NCI-H1092 (cell line): ENCODE data around the gene CXCL6.

Source experiments
- DNase-seq: peaks from one replicate; lab custom pipeline; 2025; lab: John Stamatoyannopoulos, UW

The CXCL6 gene

GRCh38 chr4:73836373-73837279 lies at the start of gene CXCL6:
TSS of gene CXCL6 (plus strand) at chr4:73836678. CDS start at chr4:73836751, 73 bp downstream.
- DNase-seq = no peak

DNA sequence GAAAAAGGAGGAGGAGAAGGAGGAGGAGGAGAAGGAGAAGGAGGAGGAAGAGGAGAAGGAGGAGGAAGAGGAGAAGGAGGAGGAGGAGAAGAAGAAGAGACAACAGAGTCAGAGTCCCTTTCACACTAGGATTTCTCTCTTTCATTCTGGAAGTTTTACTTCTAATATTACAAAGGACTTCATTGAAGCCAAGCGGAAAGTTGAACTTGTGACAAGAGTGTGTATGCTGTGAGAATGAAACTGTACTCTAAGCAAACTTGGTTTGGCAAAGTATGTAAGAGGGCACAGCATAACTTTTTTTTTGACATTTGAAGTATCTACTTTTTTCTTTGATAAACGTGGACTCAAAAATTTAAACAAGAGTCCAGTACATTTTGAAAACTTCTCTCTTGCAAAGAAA lies 48.1 kb upstream of the CXCL6 start:
- DNase-seq = no peak

- no peak for DNase-seq
Observed at GRCh38 chr4:73798842-73799241, 37.6 kb upstream of the CXCL6 start.

DNA sequence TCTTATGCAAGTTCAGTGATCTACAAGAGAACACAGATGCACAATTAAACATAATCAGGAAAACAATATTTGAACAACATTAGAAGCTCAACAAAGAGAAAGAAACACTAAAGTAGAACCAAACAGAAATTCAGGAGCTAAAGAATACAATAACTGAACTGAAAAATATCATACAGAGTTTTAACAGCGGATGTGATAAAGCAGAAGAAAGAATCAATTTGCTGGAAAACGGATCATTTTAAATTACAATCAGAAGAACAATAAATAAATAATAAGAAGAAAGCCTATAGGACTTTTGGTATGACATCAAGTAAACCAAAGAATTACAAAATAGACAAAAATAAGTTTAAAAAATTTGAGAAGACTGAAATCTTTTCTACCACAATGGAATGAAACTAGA lies 36.3 kb upstream of the CXCL6 start:
- DNase-seq = no peak

DNA sequence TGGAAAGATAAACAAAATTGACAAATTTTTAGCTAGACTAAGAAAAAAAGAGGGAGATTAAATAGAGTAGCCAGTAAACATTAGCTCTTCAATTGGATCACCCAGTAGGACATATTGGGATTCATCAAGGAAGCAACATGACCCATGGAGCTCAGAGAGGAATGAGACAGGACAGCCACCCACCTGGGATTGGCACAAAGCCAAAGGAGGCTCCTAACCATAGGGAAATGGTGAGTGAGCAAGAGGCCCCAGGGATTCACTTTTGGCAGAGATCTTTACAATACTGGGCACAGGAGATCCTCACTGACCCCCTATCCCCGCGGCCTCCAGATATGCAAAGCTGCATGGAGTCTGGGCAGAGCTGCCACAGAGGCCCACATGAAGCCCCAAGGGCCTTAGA lies 34.8 kb upstream of the CXCL6 start:
- DNase-seq = no peak

DNA sequence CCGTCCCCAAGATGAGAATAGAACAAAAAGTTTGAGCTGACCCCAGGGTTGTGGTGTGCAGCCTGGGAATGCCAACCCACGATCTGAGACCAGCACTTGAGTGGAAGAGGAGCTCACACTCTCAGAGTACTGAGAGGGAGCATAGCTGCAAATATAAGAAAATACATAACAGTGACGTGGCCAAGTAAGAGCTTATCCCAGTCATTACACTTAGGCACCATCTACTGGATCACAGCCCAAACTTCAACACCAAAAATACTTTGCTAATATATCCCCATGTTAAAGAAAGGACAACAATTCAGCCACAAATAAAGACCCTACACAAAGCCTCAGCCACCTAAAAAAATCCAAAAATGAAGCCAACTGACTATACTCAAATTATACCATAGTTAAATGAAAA lies 33.3 kb upstream of the CXCL6 start:
- DNase-seq = no peak

GRCh38 chr4:73810191-73810590 lies 26.3 kb upstream of the CXCL6 start:
- no peak for DNase-seq

- DNase-seq = no peak
Observed at GRCh38 chr4:73811841-73812240, 24.6 kb upstream of the CXCL6 start.

DNA sequence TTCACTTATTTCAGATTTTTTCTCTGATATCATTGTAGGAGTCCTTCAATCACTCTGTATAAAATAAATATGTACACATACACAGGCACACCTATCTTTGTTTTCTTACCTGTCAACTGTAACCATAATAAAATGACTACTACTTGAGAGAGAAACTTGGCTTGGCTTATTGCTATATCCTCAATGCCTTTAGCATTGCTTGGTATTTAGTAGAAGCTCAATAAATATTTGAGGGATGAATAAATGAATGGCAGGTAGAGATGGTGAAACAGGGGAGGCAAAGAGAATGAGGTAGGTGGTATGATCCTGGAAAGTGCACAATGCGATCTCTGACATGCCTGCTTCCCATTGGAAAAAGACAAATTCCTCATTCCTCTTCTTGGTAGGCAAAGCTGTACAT lies 21.8 kb upstream of the CXCL6 start:
- no peak for DNase-seq

- no peak for DNase-seq
Observed at GRCh38 chr4:73815145-73815544, 21.3 kb upstream of the CXCL6 start.

DNA sequence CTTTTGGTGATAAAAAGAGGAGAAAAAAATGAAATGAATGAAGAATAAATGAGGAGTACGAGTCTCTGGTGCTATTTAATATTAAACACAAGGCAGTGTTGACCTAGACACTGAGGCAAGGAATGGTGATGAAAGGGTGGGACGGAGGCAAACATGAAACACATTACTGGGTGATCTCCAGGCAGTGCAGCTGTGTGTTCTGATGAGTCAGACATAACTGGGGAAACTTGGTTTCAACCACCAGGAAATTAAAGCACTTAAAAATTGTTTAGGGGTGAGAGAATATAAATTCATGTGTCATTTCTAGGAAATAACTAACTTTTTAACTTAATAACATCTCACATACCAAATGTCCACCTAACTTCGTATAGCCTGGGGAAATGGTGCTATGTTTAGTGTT lies 19.7 kb upstream of the CXCL6 start:
- DNase-seq = no peak

- DNase-seq = no peak
Observed at GRCh38 chr4:73817341-73817740, 19.1 kb upstream of the CXCL6 start.

GRCh38 chr4:73821325-73821724 lies 15.2 kb upstream of the CXCL6 start:
- no peak for DNase-seq

DNA sequence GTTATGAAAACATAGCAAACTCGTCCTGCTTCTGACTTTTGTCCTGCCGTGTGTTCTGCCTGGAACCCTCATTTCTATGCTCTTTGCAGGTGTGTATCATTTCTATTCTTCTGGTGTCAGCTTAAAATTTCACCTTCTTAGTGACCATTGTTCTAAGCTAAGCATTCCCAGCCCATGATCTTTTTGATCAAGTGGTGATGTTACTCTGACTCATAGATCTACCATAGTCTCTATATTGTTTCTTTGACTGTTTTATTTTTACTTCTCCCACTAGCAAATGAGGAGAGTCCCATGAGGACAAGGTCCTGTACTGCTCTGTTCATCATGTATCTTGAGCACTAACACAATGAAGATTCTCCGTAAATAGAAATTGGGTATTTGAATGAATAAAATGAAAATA lies 14.1 kb upstream of the CXCL6 start:
- no peak for DNase-seq

- DNase-seq = no peak
Observed at GRCh38 chr4:73822812-73823504, 13.5 kb upstream of the CXCL6 start.

GRCh38 chr4:73823760-73824159 lies 12.7 kb upstream of the CXCL6 start:
- DNase-seq = no peak

DNA sequence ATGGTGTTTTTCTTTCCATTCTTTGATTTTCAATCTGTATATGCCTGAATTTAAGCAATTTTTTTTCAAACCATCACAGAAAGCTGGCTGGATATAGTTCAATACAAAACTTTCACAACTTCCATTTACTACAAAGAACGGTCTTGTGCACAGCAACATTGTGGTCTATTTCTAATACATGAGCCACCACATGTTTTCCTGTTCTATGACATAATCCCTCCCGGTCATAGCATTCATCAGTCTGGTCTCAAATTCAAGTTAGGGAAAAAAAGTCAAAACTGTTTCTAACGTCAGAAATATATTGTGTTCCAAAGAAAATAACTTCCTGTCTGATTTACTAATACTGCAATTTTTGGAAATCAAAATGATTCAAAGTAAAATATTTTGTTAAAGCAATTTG lies 7.5 kb upstream of the CXCL6 start:
- no peak for DNase-seq

DNA sequence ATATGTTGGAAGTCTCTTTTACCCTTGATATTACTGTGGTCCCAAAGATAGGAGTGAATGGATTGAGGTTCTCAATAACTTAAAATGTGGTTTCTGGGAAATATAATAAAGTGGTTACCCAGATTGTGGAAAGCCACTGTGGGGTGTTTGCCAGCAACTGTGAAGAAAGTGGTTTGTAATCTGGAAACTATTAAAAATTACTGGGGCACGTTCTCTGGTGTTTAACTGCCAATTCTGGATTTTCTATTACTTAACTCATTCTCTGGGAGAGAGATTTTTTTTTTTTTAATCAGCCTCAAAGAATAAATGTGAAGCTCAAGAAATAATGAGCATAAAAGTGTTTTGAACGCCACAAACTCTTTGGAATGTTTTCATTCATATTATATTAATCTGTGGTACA lies 4.9 kb upstream of the CXCL6 start:
- no peak for DNase-seq

DNA sequence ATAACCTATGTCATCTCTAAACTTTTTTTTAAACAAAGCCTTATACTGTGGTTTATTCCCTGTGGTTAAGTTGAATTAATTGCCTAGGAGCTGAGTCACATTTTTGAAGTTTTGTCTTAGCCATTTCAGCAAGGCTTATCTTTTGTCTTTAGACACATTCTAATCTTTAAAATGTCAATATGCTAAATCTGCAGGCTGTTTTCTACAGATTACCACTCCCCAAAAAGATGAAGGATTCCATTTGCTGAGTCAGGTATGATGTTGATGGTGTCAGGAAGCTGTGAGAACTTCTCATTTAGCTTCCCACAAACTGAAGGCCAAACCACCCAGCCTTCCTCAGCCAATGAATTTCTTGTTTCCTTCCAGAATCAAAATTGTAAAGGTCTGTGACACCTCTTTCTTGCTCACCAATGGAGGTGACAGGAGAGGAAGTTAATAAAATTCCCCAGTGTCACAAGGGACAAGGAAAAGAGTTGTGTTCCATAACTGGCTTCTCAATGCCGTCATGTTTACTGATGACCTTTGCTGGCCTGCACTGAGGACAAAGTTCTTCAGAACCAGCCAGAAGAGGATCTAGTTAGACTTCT lies 3.7 kb upstream of the CXCL6 start:
- DNase-seq = no peak

DNA sequence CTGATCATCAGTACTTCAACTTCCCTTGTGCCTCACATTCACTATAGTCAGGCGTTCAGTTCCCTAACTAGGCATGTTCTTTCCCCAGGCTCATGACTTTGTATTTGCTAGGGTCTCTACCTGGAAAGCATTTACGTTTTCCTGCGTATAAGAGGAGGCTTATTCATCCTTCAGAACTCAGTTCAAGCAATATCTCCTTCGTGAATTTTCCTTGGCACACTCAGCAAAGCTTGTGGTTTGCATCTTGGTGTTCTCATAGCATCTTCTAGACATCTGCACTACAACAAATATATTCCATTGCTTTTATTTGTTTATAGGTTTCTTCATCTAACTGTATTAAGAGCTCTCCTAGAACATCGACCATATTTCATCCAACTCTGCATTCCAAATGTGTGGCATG lies 2.6 kb downstream of the CXCL6 start:
- no peak for DNase-seq

DNA sequence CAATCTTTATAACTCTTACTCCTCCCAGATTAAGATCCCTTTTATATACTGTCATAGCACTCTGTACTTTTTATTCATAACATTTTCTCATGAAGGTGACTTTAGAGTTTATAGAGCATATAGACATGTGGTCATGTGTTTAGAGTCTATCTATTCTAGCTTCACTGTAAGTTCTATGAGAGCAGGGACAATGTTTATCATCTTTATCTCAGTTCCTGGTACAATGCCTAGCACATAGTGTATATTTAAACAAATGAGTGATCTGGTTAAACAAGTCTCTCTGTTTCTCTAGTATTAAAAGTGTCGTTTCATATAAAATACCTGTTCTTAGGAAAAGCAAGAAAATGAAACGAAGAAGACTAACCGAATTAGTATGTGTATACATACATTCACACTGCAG lies 3.2 kb downstream of the CXCL6 start:
- DNase-seq = no peak

GRCh38 chr4:73841243-73841925 lies 4.9 kb downstream of the CXCL6 start:
- DNase-seq = no peak

- DNase-seq = no peak
Observed at GRCh38 chr4:73842696-73843095, 6.2 kb downstream of the CXCL6 start.
